KMS-11 (cell line): ENCODE results near the gene USP35.
A peak's percentile ranks its signal among the peaks of the same experiment; 100 is the strongest.
"Not testable (repeated sequence)": the region's sequence is repeated elsewhere in the genome, so short reads cannot be mapped to it uniquely, and the experiment has no call there.

Source experiments
- H2AFZ ChIP-seq: fragments of 200-600 bp; sonication (generic); 2 replicates; pipeline ENCODE4 v1.6.1; 2016; ENCODE audit warnings: antibody characterized with exemption, mixed run types, low read depth
- H3K27ac ChIP-seq: fragments of 200-600 bp; sonication (generic); 2 replicates; pipeline ENCODE4 v1.6.1; 2016; ENCODE audit warnings: mild to moderate bottlenecking, mixed run types
- H3K27me3 ChIP-seq: fragments of 200-600 bp; sonication (generic); 2 replicates; pipeline ENCODE4 v1.6.1; 2017; ENCODE audit warnings: mild to moderate bottlenecking, low read depth, mixed run types, moderate library complexity; ENCODE audit not compliant: insufficient read depth
- H3K36me3 ChIP-seq: fragments of 200-600 bp; sonication (generic); 2 replicates; pipeline ENCODE4 v1.6.1; 2017; ENCODE audit warnings: mild to moderate bottlenecking, mixed run types; ENCODE audit not compliant: insufficient read depth
- H3K4me1 ChIP-seq: fragments of 200-600 bp; sonication (generic); 2 replicates; pipeline ENCODE4 v1.6.1; 2016; ENCODE audit warnings: mild to moderate bottlenecking, low read depth, mixed run types; ENCODE audit not compliant: poor library complexity, severe bottlenecking
- H3K4me2 ChIP-seq: fragments of 200-600 bp; sonication (generic); 2 replicates; pipeline ENCODE4 v1.7.0; 2016; ENCODE audit warnings: mild to moderate bottlenecking, mixed run types
- H3K4me3 ChIP-seq: fragments of 200-600 bp; sonication (generic); IDR thresholded peaks from 2 replicates; pipeline ENCODE4 v1.6.1; 2017; ENCODE audit warnings: low read depth, low read length, mixed read lengths; ENCODE audit not compliant: insufficient read depth
- H3K79me2 ChIP-seq: fragments of 200-600 bp; sonication (generic); 2 replicates; pipeline ENCODE4 v1.6.1; 2016; ENCODE audit warnings: low read depth, mixed run types; ENCODE audit not compliant: insufficient read depth
- H3K9ac ChIP-seq: fragments of 200-600 bp; sonication (generic); 2 replicates; pipeline ENCODE4 v1.6.1; 2016; ENCODE audit warnings: mild to moderate bottlenecking, mixed run types
- H4K20me1 ChIP-seq: fragments of 200-600 bp; sonication (generic); 2 replicates; pipeline ENCODE4 v1.6.1; 2016; ENCODE audit warnings: mild to moderate bottlenecking, mixed run types; ENCODE audit not compliant: insufficient read depth
- CTCF ChIP-seq: fragments of 200-600 bp; sonication (generic); conservative IDR thresholded peaks from 2 replicates; pipeline ENCODE4 v1.6.1; 2017; ENCODE audit warnings: low read depth, mild to moderate bottlenecking, antibody characterized with exemption, low read length, moderate library complexity, mixed read lengths

The USP35 gene

GRCh38 chr11:78228467-78228866, 39.7 kb downstream of the USP35 start:
- Histone ChIP-seq H3K4me3 (no peak overlapping the region), H3K36me3 (no peaks in the 10 kb centered on the region), H3K27ac (no peak overlapping the region), H3K27me3 (no peaks in the 10 kb centered on the region), H4K20me1 (no peaks in the 10 kb centered on the region), H3K9ac (no peak overlapping the region), H3K4me2 (no peak overlapping the region), H2AFZ (no peak overlapping the region), H3K79me2 (no peaks in the 10 kb centered on the region), H3K4me1 (peaks cover 24% of the 10 kb centered on the region)
- peak; percentile 78 for TF ChIP-seq CTCF

- Histone ChIP-seq H4K20me1 (no peaks in the 10 kb centered on the region), H3K36me3 (no peaks in the 10 kb centered on the region), H3K9ac (no peak overlapping the region), H3K4me3 (no peak overlapping the region), H3K4me2 (no peak overlapping the region), H3K27ac (no peak overlapping the region), H3K79me2 (no peaks in the 10 kb centered on the region), H2AFZ (no peak overlapping the region), H3K4me1 (peaks cover 24% of the 10 kb centered on the region), H3K27me3 (no peaks in the 10 kb centered on the region)
- TF ChIP-seq CTCF: no peak
Observed at GRCh38 chr11:78229106-78229505, 40.4 kb downstream of the USP35 start.

GRCh38 chr11:78230161-78230877, 41.6 kb downstream of the USP35 start:
- H2AFZ ChIP-seq: no peak overlapping the region
- TF ChIP-seq CTCF: no peak
- no peaks in the 10 kb centered on the region for H3K27me3 ChIP-seq
- H4K20me1 ChIP-seq: no peaks in the 10 kb centered on the region
- no peak overlapping the region for H3K9ac ChIP-seq
- H3K4me1 ChIP-seq: peaks cover 24% of the 10 kb centered on the region
- H3K27ac ChIP-seq: no peak overlapping the region
- no peak overlapping the region for H3K4me2 ChIP-seq
- no peaks in the 10 kb centered on the region for H3K36me3 ChIP-seq
- no peaks in the 10 kb centered on the region for H3K79me2 ChIP-seq
- H3K4me3 ChIP-seq: no peak overlapping the region

- Histone ChIP-seq H3K9ac (no peak overlapping the region), H2AFZ (no peak overlapping the region), H4K20me1 (no peaks in the 10 kb centered on the region), H3K4me3 (no peak overlapping the region), H3K27ac (no peak overlapping the region), H3K4me2 (0 out of 2 replicates have a peak overlapping the region, but pooled peaks have one; percentile 20), H3K79me2 (no peaks in the 10 kb centered on the region), H3K4me1 (peaks cover 24% of the 10 kb centered on the region), H3K36me3 (no peaks in the 10 kb centered on the region), H3K27me3 (no peaks in the 10 kb centered on the region)
- TF ChIP-seq CTCF: no peak
Observed at GRCh38 chr11:78231962-78232501, 43.3 kb downstream of the USP35 start.

- H3K4me1 ChIP-seq: peaks cover 24% of the 10 kb centered on the region
- not testable (repeated sequence) for H3K4me3 ChIP-seq, H2AFZ ChIP-seq, H3K4me2 ChIP-seq, H3K27ac ChIP-seq, H3K27me3 ChIP-seq, H3K79me2 ChIP-seq, H4K20me1 ChIP-seq, H3K36me3 ChIP-seq, H3K9ac ChIP-seq
Observed at GRCh38 chr11:78233046-78233445, 44.3 kb downstream of the USP35 start.
